PFSK-1 (cell line): ENCODE data around the gene RGS16.

Experiments used
- POLR2AphosphoS5 ChIP-seq: IDR thresholded peaks from 2 replicates; pipeline ENCODE4 v1.6.1; 2012; ENCODE audit warnings: low read depth, mild to moderate bottlenecking, control low read depth, low read length, moderate library complexity
- SIN3A ChIP-seq: IDR thresholded peaks from 2 replicates; pipeline ENCODE4 v1.6.1; 2012; ENCODE audit warnings: mild to moderate bottlenecking, low read length, moderate library complexity, borderline replicate concordance; ENCODE audit not compliant: insufficient read depth

DNA sequence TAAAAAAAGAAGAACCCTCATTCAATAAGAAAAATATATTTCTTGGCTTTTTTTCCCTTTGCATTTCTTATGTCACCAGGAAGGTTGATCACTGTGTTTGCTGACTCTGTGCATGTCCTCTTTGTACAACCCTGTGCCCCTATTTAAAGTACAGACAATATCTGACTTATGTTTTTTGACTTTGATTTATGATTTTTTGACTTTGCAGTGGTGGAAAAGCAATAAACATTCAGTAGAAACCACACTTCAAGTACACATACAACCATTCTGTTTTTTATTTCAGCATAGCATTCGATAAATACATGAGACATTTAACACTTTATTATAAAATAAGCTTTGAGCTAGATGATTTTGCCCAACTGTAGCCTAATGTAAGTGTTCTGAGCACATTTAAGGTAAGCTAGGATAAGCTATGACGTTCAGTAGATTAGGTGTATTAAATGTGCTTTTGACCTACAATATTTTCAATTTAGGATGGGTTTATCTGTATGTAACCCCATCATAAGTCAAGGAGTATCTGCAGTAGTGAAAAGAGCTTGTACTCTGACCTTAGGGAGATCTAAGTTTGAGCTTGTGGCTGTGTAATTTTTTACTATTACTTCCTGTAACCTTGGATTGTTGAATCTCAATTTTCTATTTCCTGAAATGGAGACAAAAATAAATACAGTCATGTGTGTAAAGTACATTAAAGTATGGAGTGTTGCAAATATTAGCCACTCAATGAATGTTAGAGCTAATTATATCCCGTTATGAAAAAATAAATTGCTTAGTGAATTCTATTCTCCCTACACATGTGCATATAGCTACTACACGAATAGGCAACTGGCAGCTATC, 16.3 kb downstream of the RGS16 start:
- no peak for TF ChIP-seq POLR2AphosphoS5
- TF ChIP-seq SIN3A: no peak
